Ovary (tissue), 3 donors: ENCODE data around the gene LARP4B.

Experiments
- CTCF ChIP-seq, 3 donors: fragments of 450-650 bp in 2 of 3; fragments of 200-600 bp in 1 of 3; IDR thresholded peaks; one replicate each; pipeline versions ENCODE4 v1.5.1 to v1.8.0; 2016 to 2022; ENCODE audit warnings: antibody characterized with exemption in 3 of 3, mild to moderate bottlenecking in 1 of 3
- EP300 ChIP-seq: sonication (generic); formaldehyde crosslinking; IDR thresholded peaks from one replicate; pipeline ENCODE4 v1.6.1; 2017; ENCODE audit warnings: antibody characterized with exemption
- donor health status: DM: no; HTN: no; CAD: no.

DNA sequence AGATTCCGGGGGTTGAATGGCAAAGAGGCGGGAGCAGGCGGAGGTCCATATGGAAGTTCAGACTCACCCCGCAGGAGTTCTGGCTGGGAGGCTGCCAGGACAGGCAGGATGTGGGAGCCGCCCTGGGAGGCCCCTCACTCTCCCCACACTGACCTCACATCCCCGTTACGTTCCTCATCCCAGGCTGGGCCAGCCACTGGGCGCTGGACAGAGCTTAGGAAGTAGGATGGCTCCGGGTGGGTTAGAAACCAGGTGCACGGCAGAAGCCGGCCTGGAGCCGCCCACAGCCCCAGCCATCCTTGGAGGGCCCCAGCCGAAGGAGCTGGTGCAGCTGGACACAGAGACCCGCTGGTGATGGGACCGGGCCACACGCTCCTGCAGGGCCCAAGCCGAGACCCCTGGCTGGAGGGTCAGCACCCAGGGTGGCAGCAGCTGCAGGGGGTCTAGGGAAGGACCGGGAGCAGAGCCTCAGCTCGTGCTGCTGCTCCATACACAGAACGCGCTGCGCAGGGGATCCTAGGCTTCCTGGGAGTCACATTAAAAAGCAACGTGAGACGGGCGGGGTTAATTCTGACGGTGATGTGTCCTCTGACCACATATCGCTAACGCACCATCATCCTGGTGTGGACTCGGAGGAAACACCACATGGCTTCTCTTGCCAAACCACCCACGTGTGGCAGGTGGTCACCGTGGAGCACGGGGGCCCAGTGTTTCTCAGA is 143.4 kb downstream of the LARP4B start:
- no peak for TF ChIP-seq CTCF (IDR thresholded peaks at IDR 0.05)
- TF ChIP-seq EP300: no peak
